K562 (cell line): ENCODE data around the gene ZMIZ1. TPM values are rescaled to one million over a fixed set of nuclear protein-coding genes. Genes with fewer than 3 reads are reported as not detected.
A peak's percentile ranks its signal among the peaks of the same experiment; 100 is the strongest.

Experiments used
- ATAC-seq: fragments of 200-7000 bp; cut with Tn5 transposase; 3 replicates; pipeline ENCODE4 v1.9.1; 2020; ENCODE audit warnings: moderate library complexity
- BruUV-seq: library from RNA; stranded (reverse); fragments of 400-500 nt; replicated peaks from 2 replicates; lab custom pipeline; 2021; lab: Mats Ljungman, UMichigan
- CTCF ChIA-PET: fragments of 300-600 bp; formaldehyde crosslinking; extraction: SDS; loops from one replicate; lab custom pipeline; 2021; ENCODE audit warnings: low intra/inter-chr PET ratio; lab: Yijun Ruan, JAX
- POLR2A ChIA-PET: fragments of 300-600, 350-650 bp; sonication (Branson Sonifier 250); formaldehyde crosslinking; extraction: SDS; loops from one replicate; lab custom pipeline; 2021; ENCODE audit warnings: antibody characterized with exemption, inconsistent platforms; lab: Yijun Ruan, JAX
- DNase-seq, 4 experiments: peaks; one replicate each; pipeline versions ENCODE4 v3.0.0 to v3.0.0-alpha.2; 2011 to 2018; ENCODE audit warnings: low spot score in 3 of 4, mixed read lengths in 3 of 4; ENCODE audit errors: extremely low read depth in 1 of 4
- FAIRE-seq: peaks from 2 replicates; lab custom pipeline; 2011; peaks lifted over from hg19 to GRCh38; lab: Jason Lieb, UNC
- H2AFZ ChIP-seq: 2 replicates; pipeline ENCODE4 v1.6.0; 2011; ENCODE audit warnings: low read depth, low read length, control low read depth, inconsistent platforms
- H3K27ac ChIP-seq: fragments of 200-600 bp; 3 replicates; pipeline ENCODE4 v1.8.0; 2011; ENCODE audit warnings: low read depth, mild to moderate bottlenecking, control low read depth, inconsistent platforms, low read length, moderate library complexity, mixed read lengths; ENCODE audit errors: extremely low read depth
- H3K27me3 ChIP-seq, 2 experiments: fragments of 300-600 bp in 1 of 2; 2 replicates in 1 of 2; 3 replicates in 1 of 2; pipeline versions ENCODE4 v1.6.0 to v1.8.0; 2011; ENCODE audit warnings: inconsistent platforms in 2 of 2, low read length in 2 of 2, mild to moderate bottlenecking in 1 of 2, mixed read lengths in 1 of 2, moderate library complexity in 1 of 2; ENCODE audit not compliant: control insufficient read depth in 2 of 2, insufficient read depth in 2 of 2
- H3K36me3 ChIP-seq: fragments of 300-600 bp; 3 replicates; pipeline ENCODE4 v1.8.0; 2011; ENCODE audit warnings: mild to moderate bottlenecking, low read length, inconsistent platforms; ENCODE audit not compliant: control insufficient read depth, insufficient read depth
- H3K4me1 ChIP-seq, 2 experiments: fragments of 200-600 bp in 1 of 2; replicated peaks in 1 of 2; 2 replicates in 1 of 2; 3 replicates in 1 of 2; pipeline versions ENCODE4 v1.5.1 to v1.8.0; 2011; ENCODE audit warnings: inconsistent platforms in 2 of 2, low read length in 2 of 2, mild to moderate bottlenecking in 1 of 2, mixed read lengths in 1 of 2, moderate library complexity in 1 of 2; ENCODE audit not compliant: control insufficient read depth in 2 of 2, insufficient read depth in 2 of 2
- H3K4me2 ChIP-seq: 2 replicates; pipeline ENCODE4 v1.6.1; 2011; ENCODE audit warnings: low read length, control low read depth, inconsistent platforms, mixed read lengths; ENCODE audit not compliant: insufficient read depth
- H3K4me3 ChIP-seq: fragments of 200-600 bp; sonication (generic), shearing (Covaris generic); 2 replicates; pipeline ENCODE4 v1.5.1; 2016; ENCODE audit warnings: control low read depth, inconsistent platforms
- H3K79me2 ChIP-seq: fragments of 200-600 bp; 3 replicates; pipeline ENCODE4 v1.8.0; 2011; ENCODE audit warnings: low read length, inconsistent platforms; ENCODE audit not compliant: control insufficient read depth, insufficient read depth
- H3K9ac ChIP-seq, 2 experiments: 2 replicates each; pipeline versions ENCODE4 v1.6.0 to v1.6.1; 2011; ENCODE audit warnings: low read depth in 2 of 2, low read length in 2 of 2, control low read depth in 1 of 2, inconsistent platforms in 1 of 2, mild to moderate bottlenecking in 1 of 2, mixed read lengths in 1 of 2; ENCODE audit not compliant: insufficient read depth in 1 of 2
- H3K9me1 ChIP-seq: one replicate; pipeline ENCODE4 v1.6.0; 2011; ENCODE audit warnings: inconsistent platforms, mild to moderate bottlenecking, low read length, moderate library complexity; ENCODE audit not compliant: control insufficient read depth, insufficient read depth
- H3K9me3 ChIP-seq: replicated peaks from 2 replicates; pipeline ENCODE4 v1.5.1; 2011; ENCODE audit warnings: low read depth, low read length, inconsistent platforms; ENCODE audit not compliant: control insufficient read depth, insufficient read depth
- H4K20me1 ChIP-seq: replicated peaks from 2 replicates; pipeline ENCODE4 v1.6.1; 2011; ENCODE audit warnings: low read length, inconsistent platforms, mixed read lengths; ENCODE audit not compliant: control insufficient read depth, insufficient read depth
- BACH1 ChIP-seq: fragments of 200-800 bp; sonication (Bioruptor generic); IDR thresholded peaks from 2 replicates; pipeline ENCODE4 v1.6.1; 2016; ENCODE audit warnings: missing genetic modification characterization, missing compliant biosample characterization
- CEBPG ChIP-seq, 3 experiments: fragments of 200-800 bp in 1 of 3; sonication (Bioruptor generic) in 1 of 3; sonication (generic) in 1 of 3; formaldehyde crosslinking in 1 of 3; IDR thresholded peaks in 2 of 3; conservative IDR thresholded peaks in 1 of 3; 2 replicates each; pipeline versions ENCODE4 v1.6.1 to v1.8.0; 2016 to 2022; ENCODE audit warnings: missing compliant biosample characterization in 2 of 3, missing genetic modification characterization in 2 of 3, mild to moderate bottlenecking in 1 of 3, missing genetic modification reagents in 1 of 3
- FOXM1 ChIP-seq, 2 experiments: fragments of 450-650 bp in 1 of 2; sonication (generic) in 1 of 2; formaldehyde crosslinking in 1 of 2; IDR thresholded peaks; 2 replicates each; pipeline versions ENCODE4 v1.6.1 to v1.9.0; 2017 to 2022; ENCODE audit warnings: low read depth in 2 of 2, mild to moderate bottlenecking in 2 of 2, missing genetic modification reagents in 1 of 2, moderate library complexity in 1 of 2
- HES1 ChIP-seq: fragments of 450-650 bp; IDR thresholded peaks from 2 replicates; pipeline ENCODE4 v1.6.1; 2016; ENCODE audit warnings: low read depth, mild to moderate bottlenecking, moderate library complexity
- HOXB6 ChIP-seq: fragments of 250-450 bp; sonication (Bioruptor Pico); IDR thresholded peaks from 2 replicates; pipeline ENCODE4 v1.5.1; 2022; ENCODE audit warnings: mild to moderate bottlenecking, borderline replicate concordance
- NR2C1 ChIP-seq, 2 experiments: fragments of 450-650 bp; IDR thresholded peaks; 2 replicates each; pipeline ENCODE4 v1.6.1; 2017; ENCODE audit warnings: mild to moderate bottlenecking in 2 of 2, antibody characterized with exemption in 1 of 2, inconsistent platforms in 1 of 2, missing compliant biosample characterization in 1 of 2, missing genetic modification characterization in 1 of 2
- RBM25 ChIP-seq: fragments of 200-400 bp; formaldehyde crosslinking; IDR thresholded peaks from 2 replicates; pipeline ENCODE4 v1.6.1; 2018; ENCODE audit warnings: low read length, low read depth, moderate library complexity; ENCODE audit not compliant: severe bottlenecking
- RCOR1 ChIP-seq, 2 experiments: IDR thresholded peaks; 2 replicates each; pipeline ENCODE4 v1.6.1; 2012; ENCODE audit warnings: low read depth in 2 of 2, low read length in 2 of 2, borderline replicate concordance in 1 of 2, improper control_type of control experiment in 1 of 2
- SMAD3 ChIP-seq: fragments of 450-650 bp; formaldehyde crosslinking; conservative IDR thresholded peaks from 2 replicates; pipeline ENCODE4 v1.4.0; 2020; ENCODE audit warnings: mild to moderate bottlenecking
- YY1 ChIP-seq, 3 experiments: IDR thresholded peaks; 2 replicates each; pipeline ENCODE4 v1.6.1; 2011; ENCODE audit warnings: low read length in 2 of 3, mild to moderate bottlenecking in 2 of 3, moderate library complexity in 2 of 3, borderline replicate concordance in 1 of 3, control low read depth in 1 of 3, low read depth in 1 of 3; ENCODE audit not compliant: insufficient read depth in 3 of 3, insufficient replicate concordance in 2 of 3, control insufficient read depth in 1 of 3, insufficient read length in 1 of 3; ENCODE audit errors: extremely low read depth in 1 of 3
- ZNF197 ChIP-seq: fragments of 200-800 bp; sonication (Bioruptor generic); IDR thresholded peaks from 2 replicates; pipeline ENCODE4 v1.6.1; 2016; ENCODE audit warnings: low read depth, missing genetic modification characterization, missing compliant biosample characterization
- ZNF444 ChIP-seq: fragments of 250-450 bp; sonication (Bioruptor Pico); IDR thresholded peaks from 2 replicates; pipeline ENCODE4 v1.4.0; 2020; ENCODE audit warnings: mild to moderate bottlenecking, moderate library complexity
- ZNF785 ChIP-seq: fragments of 250-450 bp; sonication (Bioruptor Pico); IDR thresholded peaks from 2 replicates; pipeline ENCODE4 v1.4.0; 2020; ENCODE audit warnings: mild to moderate bottlenecking
- ZNF830 ChIP-seq: fragments of 250-450 bp; sonication (Bioruptor Pico); IDR thresholded peaks from 2 replicates; pipeline ENCODE4 v1.5.0; 2021; ENCODE audit warnings: mild to moderate bottlenecking
- WGBS: fragments of 100-300 bp; shearing (Covaris generic); methylation state at CpG from one replicate; pipeline ENCODE4 v1.1.6; 2016; ENCODE audit warnings: low coverage, mixed read lengths; ENCODE audit not compliant: insufficient coverage; ENCODE audit errors: missing lambda C conversion rate; 5-methylcytosine and 5-hydroxymethylcytosine counted together
- in situ Hi-C: fragments of 300-500 bp; cut with MboI; formaldehyde crosslinking; loops from 4 replicates; pipeline ENCODE4 v1.15.0; 2018; ENCODE audit warnings: inconsistent platforms, mixed read lengths
- intact Hi-C: fragments of 100-400 bp; cut with micrococcal nuclease; formaldehyde crosslinking; loops from 2 replicates; pipeline ENCODE4 v1.14.2; 2022
- polyA plus RNA-seq, 8 experiments: library from polyadenylated mRNA; depleted of rRNA in 4 of 8; stranded (reverse) in 5 of 8; unstranded in 3 of 8; fragments of >200 nt; fragmentation: Nextera tagmentation in 2 of 8; fragmentation: Illumina TruSeq in 1 of 8; extraction: Ambion mirVana in 2 of 8; extraction: Trizol in 1 of 8; gene quantifications; 2 replicates each; pipeline versions ENCODE4 v1.2.1 to v1.2.3, GENCODE V29; 2011 to 2014; ENCODE audit warnings: inconsistent platforms in 1 of 8, missing spikeins in 1 of 8
- total RNA-seq, 7 experiments: library from RNA; depleted of rRNA in 6 of 7; stranded (reverse); fragments of >200 nt in 6 of 7; fragmentation: Illumina TruSeq in 2 of 7; extraction: Trizol in 2 of 7; gene quantifications; 2 replicates each; pipeline versions ENCODE4 v1.2.1 to v1.2.3, GENCODE V29; 2011 to 2021; ENCODE audit warnings: low replicate concordance in 1 of 7

ZMIZ1 gene
- total and polyA plus RNA-seq, 9 of the 15 experiments (the other 6 are each of a cell fraction or from before 2014, with no cell fraction given): 1.0 to 37.3 (median 4.3) TPM

DNA sequence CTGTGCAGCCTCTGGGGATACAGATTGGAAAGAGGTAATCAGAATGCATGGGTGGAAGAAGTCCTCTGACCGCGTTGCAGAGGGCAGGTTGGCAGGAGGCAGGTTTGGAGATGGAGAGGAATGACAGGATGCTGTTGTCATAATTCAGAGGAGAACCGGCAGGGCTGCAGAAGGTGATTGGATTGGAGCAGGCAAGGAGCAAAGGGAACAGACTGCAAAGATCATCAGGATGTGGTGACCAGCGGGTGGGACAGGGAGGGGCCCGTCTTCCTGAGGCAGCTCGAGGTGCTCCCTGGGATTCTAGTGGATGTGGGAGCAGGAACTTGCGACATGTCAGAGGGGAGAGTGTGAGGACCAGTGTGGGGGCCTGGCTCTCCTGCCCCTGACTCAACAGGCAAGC is 200.0 kb downstream of the ZMIZ1 start:
- CTCF ChIA-PET: no interaction called here
- peaks cover 5% of the 10 kb centered on the region for H3K9me1 ChIP-seq
- H3K36me3 ChIP-seq: peaks cover 4% of the 10 kb centered on the region; the same call in 1 of the 3 replicates
- H4K20me1 ChIP-seq: peaks cover 28% of the 10 kb centered on the region; the same call in 1 of the 2 replicates
- BruUV-seq: no TSS peak
- no peak for DNase-seq
- H3K27ac ChIP-seq: no peak overlapping the region
- in situ Hi-C loops: no loop called here
- no peaks in the 10 kb centered on the region for H3K9me3 ChIP-seq
- POLR2A ChIA-PET: interaction anchor here (0.6 kb wide), 1 partner anchor 744 kb away, joined by 3 read pairs; no protein-coding TSS in a partner anchor
- FAIRE-seq: no peak
- WGBS: 53% methylated on average over 7 of the region's 7 CpGs
- peak overlapping the region in 1 of 2 experiments; percentile 49; a peak in 2 of 4 replicates for H3K9ac ChIP-seq
- TF ChIP-seq YY1 (IDR thresholded peaks at IDR 0.05; ENCODE audit: borderline replicate concordance in 1 of 3, control insufficient read depth in 1 of 3, extremely low read depth in 1 of 3, insufficient read depth in 3 of 3, insufficient read length in 1 of 3, insufficient replicate concordance in 2 of 3, low read depth in 1 of 3, low read length in 2 of 3): no peak
- no peak for TF ChIP-seq HOXB6 (CRISPR knock-in tag)
- no peak for TF ChIP-seq HES1
- TF ChIP-seq RCOR1 (IDR thresholded peaks at IDR 0.05; ENCODE audit: borderline replicate concordance in 1 of 2, low read depth in 2 of 2, low read length in 2 of 2): no peak
- no peak for TF ChIP-seq ZNF444 (CRISPR knock-in tag)
- no peak for TF ChIP-seq SMAD3 (CRISPR knock-in tag)
- no peak for TF ChIP-seq BACH1
- no peak for TF ChIP-seq NR2C1 (IDR thresholded peaks at IDR 0.05)
- no peak for TF ChIP-seq NR2C1 (tag; IDR thresholded peaks at IDR 0.05)
- no peak for TF ChIP-seq ZNF785 (CRISPR knock-in tag)
- TF ChIP-seq RBM25: no peak
- no peak for TF ChIP-seq FOXM1 (IDR thresholded peaks at IDR 0.05; ENCODE audit: low read depth)
- no peak for TF ChIP-seq FOXM1 (CRISPR knock-in tag; IDR thresholded peaks at IDR 0.05; ENCODE audit: low read depth)
- TF ChIP-seq ZNF197 (CRISPR knock-in tag): no peak
- no peak for TF ChIP-seq ZNF830 (CRISPR knock-in tag)
- no peak for TF ChIP-seq CEBPG (CRISPR knock-in tag; IDR thresholded peaks at IDR 0.05)
- no peak for TF ChIP-seq CEBPG (tag; conservative IDR thresholded peaks at IDR 0.05 in 1 of 2, IDR thresholded peaks at IDR 0.05 in 1 of 2)
- no peak overlapping the region for H3K4me2 ChIP-seq
- H3K27me3 ChIP-seq: no peaks in the 10 kb centered on the region
- intact Hi-C loops: no loop called here
- ATAC-seq: no peak
- peaks cover 13 to 18% of the 10 kb centered on the region in 2 experiments for H3K4me1 ChIP-seq
- H2AFZ ChIP-seq: no peak overlapping the region
- H3K4me3 ChIP-seq: no peak overlapping the region
- no peaks in the 10 kb centered on the region for H3K79me2 ChIP-seq
